Heart left ventricle (tissue), 13 donors: Measurements from ENCODE around the gene CD9.

ENCODE experiments used
- CTCF ChIP-seq, 12 donors: fragments of 200-600 bp; sonication (generic) in 4 of 12; IDR thresholded peaks; one replicate each; pipeline versions ENCODE4 v1.5.0 to v1.8.0; 2018 to 2022; ENCODE audit warnings: antibody characterized with exemption in 12 of 12, mild to moderate bottlenecking in 5 of 12
- POLR2A ChIP-seq, 2 donors: fragments of 450-650 bp; IDR thresholded peaks; one replicate each; pipeline ENCODE4 v1.6.1; 2017; ENCODE audit warnings: antibody characterized with exemption in 2 of 2, mild to moderate bottlenecking in 2 of 2, moderate library complexity in 2 of 2
- donor health status: ischemic (EF 13 %, LVEDD 7.1; RV severe dilation, severe dysfunction).
- donor health status: DM: no; HTN: yes; CAD: no.
- donor health status: DM: no; HTN: no; CAD: no.
- donor health status: ischemic (EF 25% LVEDD 6.9; RV normal size, moderate dysfunction).
- donor health status: ischemic (EF 25% LVEDD 5.7; RV mildly dilated, moderate dysfunction).
- donor health status: ischemic (EF 35%, LVEDD 5.7; RV mildly dilated, moderate dysfunction).
- donor health status: nonischemic (EF 11% LVEDD 7.7; RV severe dilation, severe dysfunction).
- donor health status: DM: yes; HTN: yes; CAD: no.
- donor health status: PGD.
- donor health status: ischemic (EF 29% LVEDD 5.4; RV normal size, mild dysfunction).
- donor health status: nonischemic (EF 23%, LVEDD 6.1; RV moderate dilation, normal function).

- TF ChIP-seq CTCF (IDR thresholded peaks at IDR 0.05), result no peak
- no peak for TF ChIP-seq POLR2A (IDR thresholded peaks at IDR 0.05)
Observed at GRCh38 chr12:6225630-6226001, 25.4 kb downstream of the CD9 start.
